Fibroblast of gingiva (primary cell): ENCODE measurements around the gene AFF1.
A peak's percentile ranks its signal among the peaks of the same experiment; 100 is the strongest.
"Not testable (repeated sequence)": the region's sequence is repeated elsewhere in the genome, so short reads cannot be mapped to it uniquely, and the experiment has no call there.

Experiments
- DNase-seq: peaks from one replicate; pipeline ENCODE4 v3.0.0-alpha.2; 2011; ENCODE audit warnings: low read depth

AFF1 gene

GRCh38 chr4:86977621-86978184 lies 42.9 kb downstream of the AFF1 start:
- peak; percentile 26 for DNase-seq

GRCh38 chr4:86978709-86979108 lies 43.9 kb downstream of the AFF1 start:
- no peak for DNase-seq

GRCh38 chr4:86980230-86980629 lies 45.4 kb downstream of the AFF1 start:
- DNase-seq = no peak

- DNase-seq = no peak
These were observed 47.0 kb downstream of the AFF1 start for GRCh38 chr4:86981789-86982188.

GRCh38 chr4:86985852-86986251 lies 51.0 kb downstream of the AFF1 start:
- DNase-seq = not testable (repeated sequence)

- DNase-seq = not testable (repeated sequence)
These were observed 54.8 kb downstream of the AFF1 start for GRCh38 chr4:86989658-86990057.

GRCh38 chr4:86990510-86990909 lies 55.7 kb downstream of the AFF1 start:
- DNase-seq = no peak

- DNase-seq = no peak
These were observed 57.2 kb downstream of the AFF1 start for GRCh38 chr4:86991994-86992393.

GRCh38 chr4:86993909-86994681 lies 59.3 kb downstream of the AFF1 start:
- no peak for DNase-seq

GRCh38 chr4:86994686-86995085 lies 59.9 kb downstream of the AFF1 start:
- DNase-seq = no peak

GRCh38 chr4:86996510-86996909 lies 61.7 kb downstream of the AFF1 start:
- DNase-seq = not testable (repeated sequence)

- DNase-seq = no peak
These were observed 64.4 kb downstream of the AFF1 start for GRCh38 chr4:86999136-86999643.

- no peak for DNase-seq
These were observed 67.9 kb downstream of the AFF1 start for GRCh38 chr4:87002682-87003043.

- no peak for DNase-seq
These were observed 68.5 kb downstream of the AFF1 start for GRCh38 chr4:87003266-87003665.

GRCh38 chr4:87005369-87005689 lies 70.5 kb downstream of the AFF1 start:
- DNase-seq = peak; percentile 29

- no peak for DNase-seq
These were observed 71.0 kb downstream of the AFF1 start for GRCh38 chr4:87005690-87006425.

- DNase-seq = no peak
These were observed 71.5 kb downstream of the AFF1 start for GRCh38 chr4:87006426-87006675.

- peak; percentile 96 for DNase-seq
These were observed 72.1 kb downstream of the AFF1 start for GRCh38 chr4:87006676-87007527.

GRCh38 chr4:87007528-87008446 lies 73.0 kb downstream of the AFF1 start:
- DNase-seq = peak; percentile 35

GRCh38 chr4:87009095-87009648 lies 74.4 kb downstream of the AFF1 start:
- DNase-seq = no peak

GRCh38 chr4:87010192-87010591 lies 75.4 kb downstream of the AFF1 start:
- DNase-seq = no peak
